Skeletal muscle tissue (tissue), 4 donors: ENCODE results near the gene CD86. TPM values are rescaled to one million over a fixed set of nuclear protein-coding genes. Genes with fewer than 3 reads are reported as not detected.

ENCODE experiments used
- H3K27ac ChIP-seq: one replicate; pipeline ENCODE4 v1.7.0; 2013; ENCODE audit warnings: mild to moderate bottlenecking, low read depth, low read length, inconsistent platforms
- H3K27me3 ChIP-seq, 3 donors: one replicate each; pipeline ENCODE4 v1.7.0; 2013; ENCODE audit warnings: low read length in 3 of 3; ENCODE audit not compliant: control insufficient read depth in 3 of 3, insufficient read depth in 3 of 3
- H3K36me3 ChIP-seq, 3 donors: one replicate each; pipeline ENCODE4 v1.7.0; 2013; ENCODE audit warnings: low read length in 3 of 3; ENCODE audit not compliant: control insufficient read depth in 3 of 3, insufficient read depth in 3 of 3
- H3K4me1 ChIP-seq, 3 donors: one replicate each; pipeline ENCODE4 v1.7.0; 2013; ENCODE audit warnings: low read length in 3 of 3, mild to moderate bottlenecking in 3 of 3; ENCODE audit not compliant: control insufficient read depth in 3 of 3, insufficient read depth in 3 of 3
- H3K4me3 ChIP-seq, 3 donors: one replicate each; pipeline ENCODE4 v1.7.0; 2013; ENCODE audit warnings: low read length in 3 of 3
- H3K9ac ChIP-seq, 3 donors: one replicate each; pipeline ENCODE4 v1.7.0; 2013; ENCODE audit warnings: low read length in 3 of 3, mild to moderate bottlenecking in 3 of 3, moderate library complexity in 2 of 3, low read depth in 1 of 3
- H3K9me3 ChIP-seq, 3 donors: one replicate each; pipeline ENCODE4 v1.7.0; 2013; ENCODE audit warnings: low read length in 3 of 3; ENCODE audit not compliant: control insufficient read depth in 3 of 3
- total RNA-seq: library from RNA; depleted of rRNA; stranded (reverse); fragments of >200 nt; gene quantifications from one replicate; pipeline ENCODE4 v1.2.3, GENCODE V29; 2014
- donor health status: Osteomylitis.

The CD86 gene
- total RNA-seq, 1 donor from 2014 or later: 3.7 TPM

- Histone ChIP-seq H3K36me3 (no peaks in the 10 kb centered on the region), H3K9ac (no peak overlapping the region), H3K27me3 (no peaks in the 10 kb centered on the region), H3K27ac (no peak overlapping the region), H3K4me1 (peaks cover 3 to 4% (median 3%) of the 10 kb centered on the region in 3 donors), H3K9me3 (no peaks in the 10 kb centered on the region), H3K4me3 (no peak overlapping the region)
These were observed 19.6 kb downstream of the CD86 start for GRCh38 chr3:122074621-122075265.

- Histone ChIP-seq H3K4me3 (no peak overlapping the region), H3K4me1 (peaks cover 3 to 4% (median 3%) of the 10 kb centered on the region in 3 donors), H3K36me3 (no peaks in the 10 kb centered on the region), H3K9ac (no peak overlapping the region), H3K27me3 (no peaks in the 10 kb centered on the region), H3K9me3 (no peaks in the 10 kb centered on the region), H3K27ac (no peak overlapping the region)
These were observed 21.5 kb downstream of the CD86 start for GRCh38 chr3:122076491-122077292.

GRCh38 chr3:122077293-122078234 is 22.4 kb downstream of the CD86 start:
- Histone ChIP-seq H3K4me1 (peaks cover 3 to 4% (median 3%) of the 10 kb centered on the region in 3 donors), H3K9ac (no peak overlapping the region), H3K27ac (no peak overlapping the region), H3K36me3 (no peaks in the 10 kb centered on the region), H3K27me3 (no peaks in the 10 kb centered on the region), H3K9me3 (no peaks in the 10 kb centered on the region), H3K4me3 (no peak overlapping the region)

GRCh38 chr3:122078235-122078935 is 23.2 kb downstream of the CD86 start:
- Histone ChIP-seq H3K9me3 (peaks cover 0 to 2% (median 0%) of the 10 kb centered on the region in 3 donors), H3K4me3 (no peak overlapping the region), H3K9ac (no peak overlapping the region), H3K27me3 (no peaks in the 10 kb centered on the region), H3K27ac (no peak overlapping the region), H3K4me1 (peaks cover 3 to 4% (median 3%) of the 10 kb centered on the region in 3 donors), H3K36me3 (no peaks in the 10 kb centered on the region)

GRCh38 chr3:122079524-122080206 is 24.5 kb downstream of the CD86 start:
- H3K9me3 ChIP-seq: peaks cover 0 to 2% (median 0%) of the 10 kb centered on the region in 3 donors
- no peak overlapping the region for H3K9ac ChIP-seq
- no peaks in the 10 kb centered on the region for H3K36me3 ChIP-seq
- no peaks in the 10 kb centered on the region for H3K27me3 ChIP-seq
- peaks cover 3 to 4% (median 3%) of the 10 kb centered on the region in 3 donors for H3K4me1 ChIP-seq
- no peak overlapping the region for H3K4me3 ChIP-seq
- H3K27ac ChIP-seq: no peak overlapping the region

GRCh38 chr3:122080207-122080587 is 25.0 kb downstream of the CD86 start:
- Histone ChIP-seq H3K36me3 (no peaks in the 10 kb centered on the region), H3K27ac (no peak overlapping the region), H3K9ac (no peak overlapping the region), H3K27me3 (no peaks in the 10 kb centered on the region), H3K4me1 (peaks cover 3 to 4% (median 3%) of the 10 kb centered on the region in 3 donors), H3K9me3 (peaks cover 0 to 2% (median 0%) of the 10 kb centered on the region in 3 donors), H3K4me3 (no peak overlapping the region)

GRCh38 chr3:122081543-122082247 is 26.5 kb downstream of the CD86 start:
- H3K27ac ChIP-seq: no peak overlapping the region
- H3K4me3 ChIP-seq: no peak overlapping the region
- H3K9me3 ChIP-seq: peaks cover 0 to 2% (median 0%) of the 10 kb centered on the region in 3 donors
- H3K4me1 ChIP-seq: peaks cover 3 to 4% (median 3%) of the 10 kb centered on the region in 3 donors
- no peaks in the 10 kb centered on the region for H3K36me3 ChIP-seq
- H3K9ac ChIP-seq: no peak overlapping the region
- H3K27me3 ChIP-seq: no peaks in the 10 kb centered on the region

- Histone ChIP-seq H3K36me3 (no peaks in the 10 kb centered on the region), H3K9ac (no peak overlapping the region), H3K4me3 (no peak overlapping the region), H3K27ac (no peak overlapping the region), H3K4me1 (peaks cover 0 to 4% (median 0%) of the 10 kb centered on the region in 3 donors), H3K9me3 (peaks cover 0 to 2% (median 0%) of the 10 kb centered on the region in 3 donors), H3K27me3 (no peaks in the 10 kb centered on the region)
These were observed 27.2 kb downstream of the CD86 start for GRCh38 chr3:122082357-122082756.
